Measurements from ENCODE around the gene PCSK6.

Gene PCSK6

GRCh38 chr15:101498717-101499480 lies 9.4 kb upstream of the PCSK6 start:
- DNase-seq (ENCODE audit: low read depth), result no peak

- no peak for DNase-seq (ENCODE audit: low read depth)
Observed at GRCh38 chr15:101498076-101498716, 8.7 kb upstream of the PCSK6 start.

DNA sequence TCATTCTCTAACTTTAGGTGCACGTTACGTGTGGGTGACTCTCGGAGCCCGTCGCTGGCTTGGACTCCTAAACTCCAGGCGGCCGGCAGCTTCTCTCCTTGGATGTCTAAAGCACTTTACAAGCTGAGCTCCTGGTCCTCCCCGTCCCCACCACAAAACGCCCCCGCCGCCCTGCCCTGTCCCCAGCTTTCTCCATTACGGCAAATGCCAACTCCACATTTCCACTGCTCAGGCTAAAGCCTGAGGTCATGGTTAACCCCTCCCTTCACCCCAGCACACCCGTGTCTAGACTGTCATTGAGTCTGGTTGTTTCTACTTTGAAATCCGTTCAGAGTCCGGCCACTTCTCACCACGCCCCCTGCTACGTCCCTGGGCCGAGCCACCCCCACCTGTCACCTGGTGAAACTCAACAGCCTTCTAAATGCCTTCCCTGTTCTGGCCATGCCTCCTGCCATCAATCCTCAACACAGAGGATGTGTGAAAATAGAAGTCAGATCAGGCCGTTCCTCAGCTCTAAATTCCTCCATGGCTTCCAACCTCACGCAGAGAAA lies 8.1 kb upstream of the PCSK6 start:
- DNase-seq (ENCODE audit: low read depth), result no peak

DNA sequence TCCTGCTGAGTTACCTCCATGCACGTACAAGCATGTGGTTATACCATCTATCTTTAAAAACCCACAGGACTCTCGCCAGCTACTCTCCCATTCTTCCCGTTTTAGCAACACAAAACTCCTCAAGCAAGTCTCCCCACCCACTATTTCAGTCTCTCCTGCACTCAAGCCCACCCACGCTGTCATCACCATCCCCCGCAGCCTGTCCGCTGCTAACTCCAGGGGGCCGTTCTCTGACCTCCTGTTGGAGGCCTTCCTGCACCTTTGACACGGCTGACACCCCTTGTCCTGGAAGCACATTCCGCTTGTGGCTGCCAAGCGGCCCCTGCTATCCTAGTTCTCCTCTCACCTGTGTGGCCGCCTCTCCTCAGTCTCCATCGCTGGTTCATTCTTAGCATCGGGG lies 7.5 kb upstream of the PCSK6 start:
- DNase-seq (ENCODE audit: low read depth), result no peak

- no peak for DNase-seq (ENCODE audit: low read depth)
Observed at GRCh38 chr15:101496198-101496986, 6.9 kb upstream of the PCSK6 start.

- DNase-seq (ENCODE audit: low read depth), result no peak
Observed at GRCh38 chr15:101495334-101496197, 6.1 kb upstream of the PCSK6 start.

DNA sequence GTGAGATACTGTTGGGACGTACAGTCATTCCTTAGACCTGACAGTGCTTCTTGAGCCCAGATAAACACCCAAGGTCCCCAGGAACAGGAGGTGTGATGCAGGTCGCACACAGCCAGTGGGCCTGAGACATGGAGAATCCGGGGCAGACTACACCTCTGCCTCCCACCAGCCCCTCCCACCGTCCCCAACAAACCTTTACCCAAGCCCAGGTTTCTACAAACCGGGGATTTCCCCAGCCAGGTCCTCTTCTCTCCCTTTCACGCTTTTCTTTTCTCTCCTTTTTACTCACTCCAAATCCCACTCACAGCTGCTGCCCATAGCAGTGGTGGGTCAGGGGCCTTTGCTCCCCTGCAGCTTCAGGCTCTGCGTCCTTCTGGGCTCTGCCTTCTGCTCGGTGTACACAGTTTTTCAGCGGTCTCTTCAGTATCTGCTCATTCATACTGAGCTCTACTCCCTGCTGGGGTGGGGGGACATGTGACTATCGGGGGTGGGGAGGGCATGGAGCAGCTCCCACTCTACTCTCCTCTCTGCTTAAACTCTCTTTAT lies 4.8 kb upstream of the PCSK6 start:
- DNase-seq (ENCODE audit: low read depth), result no peak

- no peak for DNase-seq (ENCODE audit: low read depth)
Observed at GRCh38 chr15:101492766-101493692, 3.5 kb upstream of the PCSK6 start.

DNA sequence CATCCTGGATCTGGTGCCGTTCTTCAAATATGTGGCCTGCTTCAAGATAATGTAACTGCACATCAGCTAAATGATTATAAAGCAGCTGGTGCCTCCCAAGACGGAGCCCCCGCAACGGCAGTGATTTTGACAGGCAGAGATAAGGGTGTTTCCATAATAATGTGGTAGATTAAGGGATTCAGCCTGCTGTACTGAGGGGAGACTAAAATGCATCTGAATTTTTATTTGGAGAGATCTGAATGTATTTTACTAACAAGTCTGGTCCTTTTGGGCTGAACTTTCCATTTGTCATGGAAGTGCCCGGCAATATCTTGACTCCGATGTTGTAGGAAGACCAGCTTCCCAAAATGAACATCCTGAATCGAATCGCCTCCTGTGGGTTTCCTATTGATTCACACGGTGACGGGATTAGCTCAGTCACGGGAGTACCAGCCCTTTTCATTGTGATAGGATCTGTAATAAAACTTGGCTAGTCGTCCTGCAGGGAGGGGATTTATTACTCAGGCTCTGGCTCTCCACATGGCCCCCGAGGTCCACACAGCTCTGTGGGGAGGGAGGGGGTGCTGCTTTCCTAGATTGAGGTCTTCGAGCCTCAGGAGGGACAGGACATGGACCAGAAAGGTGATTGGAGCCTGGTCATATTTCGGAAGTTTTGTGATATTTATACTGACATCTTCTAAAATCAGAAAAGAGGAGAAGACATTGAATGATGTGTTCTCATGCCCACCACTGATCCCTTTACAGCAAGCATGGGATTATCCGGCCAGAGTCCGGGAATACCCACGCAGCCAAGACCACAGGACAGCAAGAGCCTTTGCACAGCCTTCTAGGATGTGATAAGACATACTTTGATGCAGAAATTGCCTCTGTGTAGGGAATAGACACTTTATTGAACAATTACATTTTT lies 2.5 kb upstream of the PCSK6 start:
- DNase-seq (ENCODE audit: low read depth), result no peak

GRCh38 chr15:101490922-101491733 lies 1.6 kb upstream of the PCSK6 start:
- no peak for DNase-seq (ENCODE audit: low read depth)

DNA sequence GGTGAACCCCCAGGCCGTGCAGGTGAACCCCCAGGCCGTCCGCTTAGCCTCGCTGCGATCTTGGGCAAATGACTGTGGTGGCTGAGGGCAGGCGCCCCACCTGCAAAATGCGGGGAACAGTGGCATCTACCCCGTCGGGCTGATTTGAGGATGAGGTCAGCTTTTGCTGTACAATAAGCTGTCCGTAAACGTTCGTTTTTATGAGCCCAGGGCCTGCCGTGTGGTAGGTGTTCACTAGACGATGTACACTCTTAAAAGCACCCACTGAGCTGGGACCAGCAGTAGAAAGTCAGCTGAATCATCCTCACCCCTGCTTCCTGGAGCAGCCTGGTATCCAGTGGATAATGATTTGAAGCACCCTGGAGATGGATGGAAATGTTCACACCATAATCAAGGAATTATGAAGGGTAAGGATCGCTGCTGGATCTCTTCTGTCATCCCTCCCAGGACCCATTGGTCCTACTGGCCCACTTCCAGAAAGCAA lies 943 bp upstream of the PCSK6 start:
- DNase-seq (ENCODE audit: low read depth), result no peak

DNA sequence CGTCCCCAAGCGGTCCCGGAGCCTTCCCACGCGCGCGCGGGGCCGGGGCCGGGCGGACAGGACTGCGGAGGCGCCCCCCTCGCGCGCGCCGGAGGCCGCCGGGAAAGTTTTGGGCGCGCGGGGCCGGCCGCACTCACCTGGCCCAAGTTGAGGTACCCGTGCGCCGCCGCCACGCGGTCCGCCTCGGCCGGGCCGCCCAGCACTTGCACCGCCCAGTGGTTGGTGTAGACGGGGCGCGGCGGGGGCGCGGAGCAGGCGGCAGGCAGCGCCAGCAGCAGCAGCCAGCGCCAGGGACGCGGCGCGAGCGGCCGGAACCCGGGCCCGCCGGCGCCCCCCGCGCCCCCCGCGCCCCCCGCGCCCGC lies 289 bp downstream of the PCSK6 start:
- DNase-seq (ENCODE audit: low read depth), result no peak

- no peak for DNase-seq (ENCODE audit: low read depth)
Observed at GRCh38 chr15:101488300-101489164, 975 bp downstream of the PCSK6 start.

- no peak for DNase-seq (ENCODE audit: low read depth)
Observed at GRCh38 chr15:101486696-101487459, 2.6 kb downstream of the PCSK6 start.

- no peak for DNase-seq (ENCODE audit: low read depth)
Observed at GRCh38 chr15:101483462-101483861, 6.0 kb downstream of the PCSK6 start.
